GM15510 (cell line): Measurements from ENCODE around the gene BCAS4.

Experiments used
- POLR2A ChIP-seq: IDR thresholded peaks from 3 replicates; pipeline ENCODE4 v1.6.1; 2011; ENCODE audit warnings: borderline replicate concordance; ENCODE audit not compliant: insufficient read length; ENCODE audit errors: extremely low read depth

BCAS4 gene

GRCh38 chr20:50794846-50795634, at the start of gene BCAS4:
Gene BCAS4, plus strand, starts transcription at chr20:50795061. Its CDS starts 23 bp downstream, at chr20:50795084.
- TF ChIP-seq POLR2A = peak; percentile 75

- TF ChIP-seq POLR2A = no peak
Measured at GRCh38 chr20:50745634-50746137, 49.2 kb upstream of the BCAS4 start.

- TF ChIP-seq POLR2A = no peak
Measured at GRCh38 chr20:50746138-50746940, 48.5 kb upstream of the BCAS4 start.

GRCh38 chr20:50747275-50747674, 47.6 kb upstream of the BCAS4 start:
- TF ChIP-seq POLR2A = no peak

- TF ChIP-seq POLR2A = no peak
Measured at GRCh38 chr20:50750145-50750671, 44.7 kb upstream of the BCAS4 start.

- no peak for TF ChIP-seq POLR2A
Measured at GRCh38 chr20:50753152-50753551, 41.7 kb upstream of the BCAS4 start.

GRCh38 chr20:50754420-50754819, 40.4 kb upstream of the BCAS4 start:
- TF ChIP-seq POLR2A = no peak

- TF ChIP-seq POLR2A = no peak
Measured at GRCh38 chr20:50756447-50756846, 38.4 kb upstream of the BCAS4 start.

GRCh38 chr20:50758469-50758868, 36.4 kb upstream of the BCAS4 start:
- no peak for TF ChIP-seq POLR2A

- no peak for TF ChIP-seq POLR2A
Measured at GRCh38 chr20:50758992-50759391, 35.9 kb upstream of the BCAS4 start.

GRCh38 chr20:50759678-50760077, 35.2 kb upstream of the BCAS4 start:
- no peak for TF ChIP-seq POLR2A

- TF ChIP-seq POLR2A = no peak
Measured at GRCh38 chr20:50762045-50762422, 32.8 kb upstream of the BCAS4 start.

GRCh38 chr20:50762435-50763220, 32.2 kb upstream of the BCAS4 start:
- no peak for TF ChIP-seq POLR2A

GRCh38 chr20:50765674-50766073, 29.2 kb upstream of the BCAS4 start:
- TF ChIP-seq POLR2A = no peak
